SK-N-SH (cell line): ENCODE measurements around the gene CDH4.

ENCODE experiments used
- EP300 ChIP-seq, 2 experiments: IDR thresholded peaks; 2 replicates each; pipeline versions ENCODE4 v1.4.0 to v1.6.1; 2012; ENCODE audit warnings: borderline replicate concordance in 1 of 2, low read depth in 1 of 2, low read length in 1 of 2
- EZH2phosphoT487 ChIP-seq: fragments of 200-600 bp; sonication (generic); IDR thresholded peaks from 2 replicates; pipeline ENCODE4 v1.6.1; 2017; ENCODE audit warnings: low read depth, mixed run types, mild to moderate bottlenecking, antibody characterized with exemption, moderate library complexity, borderline replicate concordance
- POLR2AphosphoS5 ChIP-seq: IDR thresholded peaks from 2 replicates; pipeline ENCODE4 v1.6.1; 2012; ENCODE audit warnings: low read depth, low read length
- TEAD4 ChIP-seq: IDR thresholded peaks from 2 replicates; pipeline ENCODE4 v1.4.0; 2012; ENCODE audit warnings: mild to moderate bottlenecking, borderline replicate concordance; ENCODE audit not compliant: insufficient read depth
- TF ChIP-seq, protein P1 (sequence below): fragments of 200-600 bp; sonication (generic); IDR thresholded peaks from 2 replicates; pipeline ENCODE4 v1.6.1; 2017; ENCODE audit warnings: antibody characterized with exemption, mild to moderate bottlenecking, moderate library complexity
- TF ChIP-seq, protein P2 (sequence below): IDR thresholded peaks from 2 replicates; pipeline ENCODE4 v1.6.1; 2012; ENCODE audit warnings: mild to moderate bottlenecking, low read depth, low read length, moderate library complexity
- TF ChIP-seq, protein P3 (sequence below): IDR thresholded peaks from 2 replicates; pipeline ENCODE4 v1.4.0; 2012; ENCODE audit warnings: low read depth
- TF ChIP-seq, protein P4 (sequence below): fragments of 150-350 bp; IDR thresholded peaks from 2 replicates; pipeline ENCODE4 v1.6.1; 2017; ENCODE audit warnings: antibody characterized with exemption, low read length, low read depth, borderline replicate concordance

DNA sequence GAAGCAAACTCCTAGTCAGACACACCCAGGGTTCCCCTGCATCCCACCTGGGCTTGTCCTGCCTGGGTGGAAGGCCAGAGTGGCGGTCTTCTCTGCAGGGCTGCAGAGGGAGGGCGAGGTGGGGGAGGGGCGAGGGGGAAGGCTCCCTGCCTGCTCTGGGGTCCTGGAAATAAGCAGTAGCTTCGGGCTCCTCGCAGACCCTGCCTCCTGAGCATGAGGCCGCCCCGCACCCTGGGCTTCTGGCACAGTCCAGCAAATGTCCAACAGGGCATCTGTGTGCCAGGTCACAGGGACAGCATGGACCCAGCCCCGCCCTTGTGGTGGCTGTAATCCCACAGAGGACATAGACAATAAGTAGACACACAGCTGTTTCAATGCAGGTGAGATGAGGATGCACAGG is 619.9 kb downstream of the CDH4 start:
- no peak for TF ChIP-seq EP300 (IDR thresholded peaks at IDR 0.05; ENCODE audit: borderline replicate concordance in 1 of 2, low read depth in 1 of 2, low read length in 1 of 2)
- TF ChIP-seq, protein P1, sequence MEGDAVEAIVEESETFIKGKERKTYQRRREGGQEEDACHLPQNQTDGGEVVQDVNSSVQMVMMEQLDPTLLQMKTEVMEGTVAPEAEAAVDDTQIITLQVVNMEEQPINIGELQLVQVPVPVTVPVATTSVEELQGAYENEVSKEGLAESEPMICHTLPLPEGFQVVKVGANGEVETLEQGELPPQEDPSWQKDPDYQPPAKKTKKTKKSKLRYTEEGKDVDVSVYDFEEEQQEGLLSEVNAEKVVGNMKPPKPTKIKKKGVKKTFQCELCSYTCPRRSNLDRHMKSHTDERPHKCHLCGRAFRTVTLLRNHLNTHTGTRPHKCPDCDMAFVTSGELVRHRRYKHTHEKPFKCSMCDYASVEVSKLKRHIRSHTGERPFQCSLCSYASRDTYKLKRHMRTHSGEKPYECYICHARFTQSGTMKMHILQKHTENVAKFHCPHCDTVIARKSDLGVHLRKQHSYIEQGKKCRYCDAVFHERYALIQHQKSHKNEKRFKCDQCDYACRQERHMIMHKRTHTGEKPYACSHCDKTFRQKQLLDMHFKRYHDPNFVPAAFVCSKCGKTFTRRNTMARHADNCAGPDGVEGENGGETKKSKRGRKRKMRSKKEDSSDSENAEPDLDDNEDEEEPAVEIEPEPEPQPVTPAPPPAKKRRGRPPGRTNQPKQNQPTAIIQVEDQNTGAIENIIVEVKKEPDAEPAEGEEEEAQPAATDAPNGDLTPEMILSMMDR, result no peak
- TF ChIP-seq, protein P2, sequence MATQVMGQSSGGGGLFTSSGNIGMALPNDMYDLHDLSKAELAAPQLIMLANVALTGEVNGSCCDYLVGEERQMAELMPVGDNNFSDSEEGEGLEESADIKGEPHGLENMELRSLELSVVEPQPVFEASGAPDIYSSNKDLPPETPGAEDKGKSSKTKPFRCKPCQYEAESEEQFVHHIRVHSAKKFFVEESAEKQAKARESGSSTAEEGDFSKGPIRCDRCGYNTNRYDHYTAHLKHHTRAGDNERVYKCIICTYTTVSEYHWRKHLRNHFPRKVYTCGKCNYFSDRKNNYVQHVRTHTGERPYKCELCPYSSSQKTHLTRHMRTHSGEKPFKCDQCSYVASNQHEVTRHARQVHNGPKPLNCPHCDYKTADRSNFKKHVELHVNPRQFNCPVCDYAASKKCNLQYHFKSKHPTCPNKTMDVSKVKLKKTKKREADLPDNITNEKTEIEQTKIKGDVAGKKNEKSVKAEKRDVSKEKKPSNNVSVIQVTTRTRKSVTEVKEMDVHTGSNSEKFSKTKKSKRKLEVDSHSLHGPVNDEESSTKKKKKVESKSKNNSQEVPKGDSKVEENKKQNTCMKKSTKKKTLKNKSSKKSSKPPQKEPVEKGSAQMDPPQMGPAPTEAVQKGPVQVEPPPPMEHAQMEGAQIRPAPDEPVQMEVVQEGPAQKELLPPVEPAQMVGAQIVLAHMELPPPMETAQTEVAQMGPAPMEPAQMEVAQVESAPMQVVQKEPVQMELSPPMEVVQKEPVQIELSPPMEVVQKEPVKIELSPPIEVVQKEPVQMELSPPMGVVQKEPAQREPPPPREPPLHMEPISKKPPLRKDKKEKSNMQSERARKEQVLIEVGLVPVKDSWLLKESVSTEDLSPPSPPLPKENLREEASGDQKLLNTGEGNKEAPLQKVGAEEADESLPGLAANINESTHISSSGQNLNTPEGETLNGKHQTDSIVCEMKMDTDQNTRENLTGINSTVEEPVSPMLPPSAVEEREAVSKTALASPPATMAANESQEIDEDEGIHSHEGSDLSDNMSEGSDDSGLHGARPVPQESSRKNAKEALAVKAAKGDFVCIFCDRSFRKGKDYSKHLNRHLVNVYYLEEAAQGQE, result no peak
- TF ChIP-seq TEAD4, result no peak
- TF ChIP-seq, protein P3, sequence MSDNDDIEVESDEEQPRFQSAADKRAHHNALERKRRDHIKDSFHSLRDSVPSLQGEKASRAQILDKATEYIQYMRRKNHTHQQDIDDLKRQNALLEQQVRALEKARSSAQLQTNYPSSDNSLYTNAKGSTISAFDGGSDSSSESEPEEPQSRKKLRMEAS, result no peak
- no peak for TF ChIP-seq POLR2AphosphoS5
- TF ChIP-seq, protein P4, sequence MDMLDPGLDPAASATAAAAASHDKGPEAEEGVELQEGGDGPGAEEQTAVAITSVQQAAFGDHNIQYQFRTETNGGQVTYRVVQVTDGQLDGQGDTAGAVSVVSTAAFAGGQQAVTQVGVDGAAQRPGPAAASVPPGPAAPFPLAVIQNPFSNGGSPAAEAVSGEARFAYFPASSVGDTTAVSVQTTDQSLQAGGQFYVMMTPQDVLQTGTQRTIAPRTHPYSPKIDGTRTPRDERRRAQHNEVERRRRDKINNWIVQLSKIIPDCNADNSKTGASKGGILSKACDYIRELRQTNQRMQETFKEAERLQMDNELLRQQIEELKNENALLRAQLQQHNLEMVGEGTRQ, result no peak
- TF ChIP-seq EZH2phosphoT487, result no peak
